Stimulated activated CD4-positive, alpha-beta T cell treated with anti-CD3 and anti-CD28 coated beads, Interleukin-12 subunit alpha, Interleukin-12 subunit beta, amount 100 ng/mL, for 48 hours (primary cell): ENCODE data around the gene HERPUD1.
"Not testable (repeated sequence)": the region's sequence is repeated elsewhere in the genome, so short reads cannot be mapped to it uniquely, and the experiment has no call there.

ENCODE experiments used
- DNase-seq, 3 donors: peaks; one replicate each; pipeline ENCODE4 v3.0.0-alpha.2; 2020; ENCODE audit warnings: low read depth in 2 of 3, low spot score in 1 of 3

HERPUD1 gene, protein sequence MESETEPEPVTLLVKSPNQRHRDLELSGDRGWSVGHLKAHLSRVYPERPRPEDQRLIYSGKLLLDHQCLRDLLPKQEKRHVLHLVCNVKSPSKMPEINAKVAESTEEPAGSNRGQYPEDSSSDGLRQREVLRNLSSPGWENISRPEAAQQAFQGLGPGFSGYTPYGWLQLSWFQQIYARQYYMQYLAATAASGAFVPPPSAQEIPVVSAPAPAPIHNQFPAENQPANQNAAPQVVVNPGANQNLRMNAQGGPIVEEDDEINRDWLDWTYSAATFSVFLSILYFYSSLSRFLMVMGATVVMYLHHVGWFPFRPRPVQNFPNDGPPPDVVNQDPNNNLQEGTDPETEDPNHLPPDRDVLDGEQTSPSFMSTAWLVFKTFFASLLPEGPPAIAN

DNA sequence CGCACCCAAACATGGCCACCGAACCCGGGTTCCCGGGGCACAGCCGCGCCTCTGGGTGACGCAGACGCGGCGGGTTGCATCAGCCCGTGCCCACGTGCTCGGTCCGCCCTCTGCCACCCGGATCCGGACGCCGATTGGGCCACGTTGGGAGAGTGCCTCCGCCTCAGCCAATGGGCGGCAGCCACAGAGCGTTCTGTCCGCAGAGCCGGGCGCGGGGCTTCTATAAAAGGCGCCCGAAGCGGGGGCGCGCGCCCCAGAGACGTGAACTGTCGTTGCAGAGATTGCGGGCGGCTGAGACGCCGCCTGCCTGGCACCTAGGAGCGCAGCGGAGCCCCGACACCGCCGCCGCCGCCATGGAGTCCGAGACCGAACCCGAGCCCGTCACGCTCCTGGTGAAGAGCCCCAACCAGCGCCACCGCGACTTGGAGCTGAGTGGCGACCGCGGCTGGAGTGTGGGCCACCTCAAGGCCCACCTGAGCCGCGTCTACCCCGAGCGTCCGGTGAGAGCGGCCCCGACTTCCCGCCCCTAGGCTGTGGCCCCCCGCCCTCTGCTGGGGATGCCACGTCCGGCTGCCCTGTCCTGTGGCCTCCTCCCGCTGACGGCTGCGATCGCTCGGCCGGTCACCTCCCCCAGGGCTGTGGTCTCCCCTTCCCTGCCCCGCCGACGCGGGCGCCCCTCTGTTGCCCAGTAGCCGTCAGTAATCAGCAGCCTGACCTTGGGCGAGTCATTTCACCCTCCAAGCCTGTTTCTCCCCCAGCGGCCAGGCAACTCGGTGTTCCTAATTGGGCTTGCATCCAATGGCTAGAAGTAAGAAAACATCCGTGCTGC lies at the start of gene HERPUD1:
TSS of gene HERPUD1 (plus strand) at position 251 of the 829 bp plus-strand sequence. CDS start at position 354, 103 bp downstream.
- peak; percentile 97 to 99 (median 98) for DNase-seq

DNA sequence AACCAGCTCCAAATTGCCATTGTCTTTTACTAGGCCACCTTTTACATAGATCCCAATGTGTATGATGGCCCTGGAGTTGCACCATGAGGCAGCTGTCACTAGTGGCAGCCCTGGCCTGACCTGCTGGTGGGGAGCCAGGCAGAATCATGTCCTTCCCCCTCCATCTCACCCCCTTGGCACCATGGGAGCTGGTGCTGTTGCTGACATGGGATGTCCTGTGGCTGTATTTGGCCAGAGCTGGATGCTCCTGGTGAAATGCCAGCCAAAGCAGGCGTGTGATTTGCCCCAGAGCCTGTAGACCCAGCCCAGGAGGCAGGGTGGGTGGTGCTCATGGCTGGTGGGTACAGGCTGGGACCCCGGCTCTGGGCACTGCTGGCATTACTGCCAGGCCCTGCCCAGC lies 48.4 kb upstream of the HERPUD1 start:
- DNase-seq: no peak

DNA sequence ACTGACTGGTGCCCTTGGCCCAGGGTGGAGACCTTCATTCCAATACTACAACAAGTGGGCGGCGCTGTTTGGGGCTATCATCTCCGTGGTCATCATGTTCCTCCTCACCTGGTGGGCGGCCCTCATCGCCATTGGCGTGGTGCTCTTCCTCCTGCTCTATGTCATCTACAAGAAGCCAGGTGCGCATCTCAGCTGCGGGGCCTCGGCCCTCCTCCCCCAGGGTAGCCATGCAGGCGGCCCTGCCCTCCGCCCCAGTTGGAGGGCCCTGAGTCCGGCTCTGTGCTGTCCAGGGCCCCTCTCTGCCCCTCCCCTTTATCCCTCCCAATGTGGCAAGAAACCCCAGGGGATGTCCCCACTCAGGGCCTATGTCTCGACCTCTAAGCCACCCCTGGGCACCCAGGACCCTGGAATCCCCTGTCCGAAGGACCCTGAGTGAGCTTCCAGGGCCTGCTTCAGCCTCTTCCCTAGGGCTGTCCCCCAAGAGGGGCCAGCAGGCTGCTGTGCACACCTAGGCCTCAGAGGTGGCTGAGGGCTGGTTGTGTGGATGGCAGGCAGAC lies 47.8 kb upstream of the HERPUD1 start:
- no peak for DNase-seq

DNA sequence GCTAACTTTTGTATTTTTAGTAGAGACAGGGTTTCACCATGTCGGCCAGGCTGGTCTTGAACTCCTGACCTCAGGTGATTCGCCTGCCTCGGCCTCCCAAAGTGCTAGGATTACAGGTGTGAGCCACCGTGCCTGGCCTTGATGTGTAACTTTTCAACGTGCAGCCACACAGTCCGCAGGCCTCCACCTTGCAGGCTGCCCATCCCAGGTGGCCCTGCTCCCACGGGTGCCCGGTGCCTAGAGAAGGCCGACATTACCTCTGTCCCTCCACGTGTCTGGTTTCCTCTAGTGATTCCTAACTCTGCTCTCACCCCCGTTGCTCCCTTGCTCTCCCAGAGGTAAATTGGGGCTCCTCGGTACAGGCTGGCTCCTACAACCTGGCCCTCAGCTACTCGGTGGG lies 47.0 kb upstream of the HERPUD1 start:
- DNase-seq: not testable (repeated sequence)

DNA sequence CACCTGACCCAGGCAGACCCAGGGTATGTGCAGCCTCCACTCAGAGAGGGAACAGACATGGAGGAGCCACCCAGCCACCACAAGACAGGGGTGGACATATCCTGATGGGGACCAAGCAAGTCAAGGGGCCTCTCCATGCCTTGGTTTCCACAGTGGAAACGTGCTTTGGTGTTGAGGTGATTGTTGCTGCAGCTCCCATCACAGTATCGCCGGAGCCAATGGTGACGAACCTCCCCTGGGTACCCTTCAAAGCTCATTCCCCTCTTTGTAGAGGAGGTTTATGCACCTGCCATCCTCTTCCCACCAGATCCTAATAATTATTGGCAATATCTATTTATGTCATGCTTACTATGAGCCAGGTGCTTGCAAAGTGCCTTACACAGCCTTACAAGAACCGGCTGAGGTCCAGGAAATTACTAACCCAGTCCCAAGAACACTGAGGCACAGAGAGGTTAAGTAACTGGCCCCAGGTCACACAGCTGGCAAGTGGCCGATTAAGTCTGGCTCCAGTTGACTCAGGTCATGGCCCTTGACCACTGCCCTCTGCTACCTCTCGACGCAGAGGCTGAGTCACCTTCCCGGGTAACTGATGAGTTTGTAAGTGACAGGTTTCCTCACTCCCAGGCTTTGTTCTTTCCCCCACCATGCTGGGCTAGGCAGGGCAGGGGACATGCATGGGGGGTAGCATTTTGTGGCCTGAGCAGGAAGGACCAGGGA lies 46.3 kb upstream of the HERPUD1 start:
- no peak for DNase-seq

DNA sequence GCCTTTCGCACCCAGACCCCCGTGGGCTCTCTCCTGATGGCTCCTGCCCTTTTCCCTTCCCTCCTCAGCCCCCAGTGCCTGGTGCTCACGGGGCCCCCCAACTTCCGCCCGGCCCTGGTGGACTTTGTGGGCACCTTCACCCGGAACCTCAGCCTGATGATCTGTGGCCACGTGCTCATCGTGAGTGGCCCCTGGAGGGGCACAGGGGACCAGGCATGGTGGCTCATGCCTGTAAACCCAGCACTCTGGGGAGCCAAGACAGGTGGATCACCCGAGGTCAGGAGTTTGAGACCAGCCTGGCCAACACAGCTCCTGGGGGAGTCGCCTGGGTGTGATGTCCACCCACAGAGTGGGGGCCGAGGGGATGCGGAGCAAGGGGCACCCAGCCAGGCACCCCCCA lies 45.6 kb upstream of the HERPUD1 start:
- DNase-seq: no peak

DNA sequence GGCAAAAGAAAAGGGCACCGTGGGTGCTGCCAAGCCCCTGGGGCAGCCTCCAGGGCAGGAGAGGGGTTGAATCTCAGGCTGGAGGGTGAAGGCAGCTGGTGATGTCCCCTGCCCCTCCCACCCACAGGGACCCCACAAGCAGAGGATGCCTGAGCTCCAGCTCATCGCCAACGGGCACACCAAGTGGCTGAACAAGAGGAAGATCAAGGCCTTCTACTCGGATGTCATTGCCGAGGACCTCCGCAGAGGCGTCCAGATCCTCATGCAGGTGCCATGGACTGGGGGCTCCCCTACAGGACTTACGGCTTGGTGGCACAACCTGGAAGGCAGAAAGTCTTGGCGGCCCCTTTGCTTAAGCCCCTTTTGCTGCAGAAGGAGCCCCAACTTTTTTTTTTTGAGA lies 45.1 kb upstream of the HERPUD1 start:
- DNase-seq: no peak

DNA sequence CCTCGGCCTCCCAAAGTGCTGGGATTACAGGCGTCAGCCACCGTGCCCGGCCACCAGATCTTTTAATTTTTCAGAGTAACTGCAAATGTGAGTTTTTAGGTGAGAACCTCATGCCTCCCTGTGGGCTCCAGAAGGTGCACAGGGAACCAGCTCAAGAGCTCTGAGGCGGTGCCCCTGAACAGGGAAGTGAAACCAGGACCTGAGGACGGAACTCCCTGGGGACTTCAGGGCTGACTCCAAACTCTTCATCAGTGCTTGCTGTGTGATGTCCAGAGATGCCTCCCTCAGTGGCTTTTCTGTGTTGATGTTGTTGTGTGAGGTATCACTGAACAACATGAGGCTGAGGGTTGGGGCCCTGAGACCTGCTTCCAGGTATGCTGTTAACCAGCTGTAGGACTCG lies 43.1 kb upstream of the HERPUD1 start:
- no peak for DNase-seq

DNA sequence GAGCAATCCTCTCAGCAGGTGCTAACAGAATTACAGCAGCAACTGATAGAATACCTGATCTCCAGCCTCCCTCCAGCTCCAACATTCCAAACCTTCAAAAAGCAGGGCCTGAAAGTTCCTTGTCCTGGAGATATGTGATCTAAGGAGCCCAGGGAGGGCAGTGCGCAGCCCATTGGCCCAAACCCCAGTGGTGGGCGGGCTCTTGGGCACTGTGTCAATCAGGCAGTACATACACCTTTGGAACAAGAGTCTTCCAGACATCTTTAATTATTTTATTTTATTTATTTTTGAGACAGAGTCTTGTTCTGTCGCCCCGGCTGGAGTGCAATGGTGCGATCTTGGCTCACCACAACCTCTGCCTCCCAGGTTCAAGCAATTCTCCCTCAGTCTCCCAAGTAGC lies 42.7 kb upstream of the HERPUD1 start:
- DNase-seq: no peak

DNA sequence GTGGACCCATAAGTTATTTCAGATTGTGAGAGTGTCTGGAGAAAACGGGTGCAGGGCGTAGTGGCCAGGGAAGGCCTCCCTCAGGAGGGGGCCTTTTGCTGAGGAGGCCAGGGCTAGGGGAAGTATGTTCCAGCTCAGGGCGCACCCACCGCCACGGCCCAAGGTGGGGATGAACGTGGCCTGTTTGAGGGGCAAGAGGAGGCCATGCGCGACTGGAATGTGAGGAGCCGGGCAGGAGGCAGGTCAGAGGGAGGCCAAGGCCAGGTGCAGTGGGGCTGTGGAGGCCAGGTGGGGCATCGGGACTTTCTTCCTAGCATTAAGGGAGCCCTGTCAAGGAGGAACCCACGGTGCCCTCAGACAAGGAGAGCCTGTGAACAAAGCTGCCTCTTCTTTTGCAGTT lies 40.3 kb upstream of the HERPUD1 start:
- DNase-seq: no peak

DNA sequence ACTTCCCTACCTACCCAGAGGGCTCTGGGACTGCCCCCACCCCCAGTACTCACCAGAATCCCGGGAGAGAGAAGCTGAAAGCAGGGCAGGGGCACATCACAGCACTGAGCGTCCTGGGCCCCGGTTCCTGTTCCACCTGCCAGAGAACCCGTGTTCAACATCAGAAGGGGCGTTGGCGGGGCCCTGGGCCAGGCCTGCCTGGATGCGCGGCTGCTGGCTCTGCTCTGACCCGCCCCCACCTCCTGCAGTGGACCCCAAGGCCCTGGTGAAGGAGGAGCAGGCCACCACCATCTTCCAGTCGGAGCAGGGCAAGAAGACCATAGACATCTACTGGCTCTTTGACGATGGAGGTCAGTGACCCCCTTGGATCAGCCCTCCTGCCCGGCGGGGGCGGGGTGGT lies 39.2 kb upstream of the HERPUD1 start:
- no peak for DNase-seq

DNA sequence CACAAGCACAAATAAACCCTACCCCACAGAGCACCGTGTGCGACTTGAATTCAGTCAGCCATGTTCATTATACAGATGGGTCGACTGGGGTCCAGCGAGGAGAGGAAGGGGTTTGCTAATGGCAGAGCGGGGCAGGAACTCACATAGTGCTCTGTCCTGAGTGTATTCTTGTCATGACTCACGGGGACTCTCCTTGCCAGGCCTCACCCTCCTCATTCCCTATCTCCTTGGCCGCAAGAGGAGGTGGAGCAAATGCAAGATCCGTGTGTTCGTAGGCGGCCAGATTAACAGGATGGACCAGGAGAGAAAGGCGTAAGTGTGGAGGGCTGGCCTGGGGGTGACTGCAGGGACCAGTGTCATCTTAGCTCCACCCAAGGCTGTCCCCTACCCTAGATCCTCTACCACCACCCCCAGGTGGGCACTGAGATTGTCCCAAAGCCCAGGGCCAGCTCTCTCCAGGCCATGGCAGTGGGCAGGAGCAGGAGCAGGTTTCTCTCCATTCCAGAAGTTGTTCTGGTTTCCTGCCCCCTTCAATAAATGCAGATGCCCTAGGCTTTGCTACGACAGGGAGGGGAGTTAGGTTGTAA lies 37.5 kb upstream of the HERPUD1 start:
- DNase-seq: no peak

DNA sequence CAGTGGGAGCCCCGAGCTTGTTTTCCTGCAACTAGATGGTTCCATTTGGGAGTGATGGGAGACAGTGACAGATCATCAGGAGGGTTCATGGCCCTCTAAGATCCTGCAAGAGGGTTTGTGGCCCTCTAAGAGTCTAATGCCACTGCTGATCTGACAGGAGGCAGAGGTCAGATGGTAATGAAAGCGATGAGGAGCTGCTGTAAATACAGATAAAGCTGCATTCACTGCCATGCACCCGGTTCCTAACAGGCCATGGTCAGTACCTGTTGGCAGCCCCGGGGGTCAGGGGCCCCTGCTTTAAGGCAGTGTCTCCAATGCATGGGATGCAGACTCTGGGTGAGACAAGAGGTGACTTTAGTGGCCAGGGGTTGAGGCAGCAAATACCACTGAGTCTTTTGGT lies 36.1 kb upstream of the HERPUD1 start:
- DNase-seq: no peak

DNA sequence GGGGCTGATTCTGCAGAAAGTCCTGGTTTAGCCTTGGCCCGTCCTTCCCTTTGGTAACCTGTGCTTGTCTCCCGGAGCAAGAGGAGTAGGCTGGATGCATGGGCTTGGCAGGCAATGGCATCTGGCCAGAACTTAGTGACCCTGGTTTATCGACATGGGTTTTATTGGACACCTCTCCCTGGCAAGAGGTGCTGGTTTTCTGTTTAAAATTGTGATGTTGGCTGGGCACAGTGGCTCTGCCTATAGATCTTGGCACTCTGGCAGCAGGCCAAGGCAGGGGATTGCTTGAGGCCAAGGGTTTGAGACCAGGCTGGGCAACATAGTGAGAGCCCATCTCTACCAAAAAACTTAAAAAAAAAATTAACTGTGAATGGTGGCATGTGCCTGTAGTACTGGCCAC lies 35.7 kb upstream of the HERPUD1 start:
- no peak for DNase-seq

DNA sequence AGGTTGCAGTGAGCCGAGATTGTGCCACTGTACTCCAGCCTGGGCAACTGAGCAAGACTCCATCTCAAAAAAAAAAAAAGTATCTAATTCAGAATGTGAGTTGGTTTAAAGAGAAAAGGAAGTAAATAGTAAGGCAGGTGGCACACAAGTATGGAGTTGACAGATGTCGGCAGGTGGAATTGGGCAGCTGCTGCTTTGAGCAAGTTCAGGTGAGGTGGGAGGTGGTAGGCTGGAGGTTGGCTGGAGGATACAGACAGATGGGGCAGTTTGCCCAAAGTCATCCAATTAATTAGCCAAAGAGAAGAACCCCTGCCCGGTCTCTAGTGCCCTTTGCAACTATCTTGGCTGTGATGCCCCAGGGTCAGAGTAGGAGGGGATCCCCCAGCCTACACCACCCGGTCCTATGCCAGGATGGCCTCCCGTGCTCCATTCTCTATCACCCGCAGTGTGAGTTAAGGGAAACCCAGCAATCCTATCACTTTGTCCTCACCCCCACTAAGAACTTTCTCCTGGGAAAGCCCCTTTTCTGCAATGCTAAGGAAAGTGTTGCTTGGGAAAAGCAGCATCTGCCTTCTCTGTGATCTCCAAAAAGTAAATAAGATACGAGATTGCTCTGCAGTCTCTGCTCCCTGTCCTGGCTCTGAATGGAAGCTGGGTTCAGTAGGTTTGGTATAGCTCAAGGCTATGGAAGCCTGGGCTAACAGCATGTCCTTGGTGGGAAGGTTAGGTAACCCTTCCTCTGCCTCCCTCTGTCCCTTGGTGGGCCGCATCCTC lies 34.7 kb upstream of the HERPUD1 start:
- DNase-seq: no peak

DNA sequence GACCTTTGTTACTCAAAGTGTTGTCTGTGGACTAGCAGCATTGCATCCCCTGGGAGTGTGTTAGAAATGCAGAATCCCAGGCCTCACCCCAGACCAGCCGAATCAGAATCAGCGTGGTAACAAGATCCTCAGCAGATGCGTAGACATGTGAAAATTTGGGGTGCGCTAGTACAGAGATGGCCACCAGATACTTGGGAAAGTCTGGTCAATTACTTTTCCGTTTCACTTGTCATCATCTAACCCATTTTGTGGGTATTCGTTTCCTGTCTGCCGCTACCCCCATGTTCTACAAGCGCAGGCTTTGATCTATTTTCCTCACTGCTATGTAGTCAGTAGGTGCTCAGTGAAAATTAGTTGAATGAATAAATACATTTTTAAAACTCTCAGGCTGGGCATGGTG lies 33.1 kb upstream of the HERPUD1 start:
- no peak for DNase-seq

DNA sequence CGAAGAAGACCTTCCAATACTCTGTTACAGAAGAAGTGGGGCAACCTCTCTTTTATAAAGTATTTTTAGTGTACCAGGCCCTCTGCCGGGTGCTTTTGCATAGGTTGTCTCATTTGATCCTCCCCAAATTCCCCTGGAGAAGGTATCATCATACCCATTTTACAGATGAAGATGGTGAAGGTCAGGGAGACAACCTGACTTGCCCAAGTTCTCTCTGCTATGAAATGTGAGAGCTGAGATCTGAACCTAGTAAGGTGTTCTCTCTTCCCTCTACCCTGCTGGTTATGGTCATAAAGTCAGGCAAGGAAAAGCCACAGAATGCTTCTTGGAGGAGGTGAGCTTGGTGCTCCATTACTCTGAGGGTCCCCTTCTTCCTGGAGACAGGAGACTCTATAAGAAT lies 28.1 kb upstream of the HERPUD1 start:
- DNase-seq: no peak

DNA sequence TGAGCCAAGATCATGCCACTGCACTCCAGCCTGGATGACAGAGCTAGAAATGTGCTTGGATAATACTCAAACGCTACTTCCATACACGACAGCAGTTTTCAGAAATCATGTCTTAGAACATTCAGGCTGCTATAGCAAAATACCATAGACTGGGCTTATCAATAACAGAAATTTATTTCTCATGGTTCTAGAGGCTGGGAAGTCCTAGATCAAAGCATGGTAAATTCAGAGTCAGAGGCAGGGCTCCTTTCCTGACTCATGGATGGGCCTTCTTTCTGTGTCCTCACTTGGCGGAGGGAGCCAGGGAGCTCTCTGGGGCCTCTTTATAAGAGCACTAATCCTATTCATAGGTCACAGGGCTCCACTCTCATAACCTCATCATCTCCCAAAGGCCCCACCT lies 24.5 kb upstream of the HERPUD1 start:
- no peak for DNase-seq

DNA sequence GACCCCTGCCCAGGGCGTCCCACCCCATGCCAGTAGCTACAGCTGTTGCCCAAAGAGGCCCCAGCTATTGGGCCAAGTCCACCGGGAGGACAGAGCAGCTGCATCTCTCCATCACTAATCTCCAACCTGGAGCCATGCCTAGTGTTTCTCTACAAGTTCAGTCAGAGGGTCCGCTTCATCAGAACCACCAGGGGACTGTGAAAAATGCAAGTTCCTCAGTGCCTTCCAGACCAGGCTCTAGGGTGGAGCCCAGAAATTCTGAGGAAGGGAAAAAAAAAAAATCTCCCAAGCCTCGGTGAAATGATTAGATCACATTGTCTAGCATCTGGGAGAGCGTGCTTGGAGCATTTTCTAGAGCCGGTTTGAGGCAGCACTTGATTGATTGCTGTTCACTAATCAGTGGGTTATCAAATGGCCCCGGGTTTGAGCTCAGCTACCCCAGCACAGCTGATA lies 22.4 kb upstream of the HERPUD1 start:
- DNase-seq: no peak

DNA sequence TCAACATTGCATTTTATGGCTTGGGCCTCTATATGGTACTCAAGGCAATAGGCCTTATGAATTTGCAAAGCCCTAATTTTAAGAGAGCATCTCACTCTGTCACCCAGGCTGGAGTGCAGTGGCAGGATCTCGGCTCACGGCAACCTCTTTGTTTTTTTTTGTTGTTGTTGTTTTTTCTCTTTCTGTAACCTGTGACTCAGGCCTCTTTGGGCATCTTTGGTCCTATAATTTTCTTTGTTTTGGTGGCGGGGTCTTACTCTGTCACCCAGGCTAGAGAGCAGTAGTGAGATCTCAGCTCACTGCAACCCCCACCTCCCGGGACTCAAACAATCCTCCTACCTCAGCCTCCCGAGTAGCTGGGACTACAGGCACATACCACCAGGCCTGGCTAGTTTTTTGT lies 21.8 kb upstream of the HERPUD1 start:
- no peak for DNase-seq
